ENCODE results near the gene CMSS1.

Gene CMSS1

DNA sequence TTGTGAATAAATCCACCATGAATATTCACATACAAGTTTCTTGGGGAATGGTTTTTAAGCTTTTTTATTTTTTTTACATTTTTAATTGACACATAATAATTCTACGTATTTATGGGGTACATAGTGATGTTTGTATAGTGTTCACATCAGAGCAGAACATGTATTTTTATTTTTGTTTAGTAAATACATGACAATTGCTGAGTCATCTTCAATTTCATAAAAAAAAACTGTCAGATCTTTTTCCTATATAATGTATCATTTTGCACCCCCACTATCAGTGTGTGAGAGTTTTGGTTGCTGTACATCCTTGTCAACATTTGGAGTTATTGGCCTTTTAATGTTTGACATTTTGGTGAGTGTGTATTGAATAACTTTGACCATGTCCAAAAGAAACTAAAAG is 336.5 kb downstream of the CMSS1 start:
- TF ChIP-seq, protein P1, sequence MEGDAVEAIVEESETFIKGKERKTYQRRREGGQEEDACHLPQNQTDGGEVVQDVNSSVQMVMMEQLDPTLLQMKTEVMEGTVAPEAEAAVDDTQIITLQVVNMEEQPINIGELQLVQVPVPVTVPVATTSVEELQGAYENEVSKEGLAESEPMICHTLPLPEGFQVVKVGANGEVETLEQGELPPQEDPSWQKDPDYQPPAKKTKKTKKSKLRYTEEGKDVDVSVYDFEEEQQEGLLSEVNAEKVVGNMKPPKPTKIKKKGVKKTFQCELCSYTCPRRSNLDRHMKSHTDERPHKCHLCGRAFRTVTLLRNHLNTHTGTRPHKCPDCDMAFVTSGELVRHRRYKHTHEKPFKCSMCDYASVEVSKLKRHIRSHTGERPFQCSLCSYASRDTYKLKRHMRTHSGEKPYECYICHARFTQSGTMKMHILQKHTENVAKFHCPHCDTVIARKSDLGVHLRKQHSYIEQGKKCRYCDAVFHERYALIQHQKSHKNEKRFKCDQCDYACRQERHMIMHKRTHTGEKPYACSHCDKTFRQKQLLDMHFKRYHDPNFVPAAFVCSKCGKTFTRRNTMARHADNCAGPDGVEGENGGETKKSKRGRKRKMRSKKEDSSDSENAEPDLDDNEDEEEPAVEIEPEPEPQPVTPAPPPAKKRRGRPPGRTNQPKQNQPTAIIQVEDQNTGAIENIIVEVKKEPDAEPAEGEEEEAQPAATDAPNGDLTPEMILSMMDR (IDR thresholded peaks at IDR 0.05; ENCODE audit: low read depth, low read length): no peak
- no peak overlapping the region for H3K4me3 ChIP-seq (ENCODE audit: low read depth, low read length)

DNA sequence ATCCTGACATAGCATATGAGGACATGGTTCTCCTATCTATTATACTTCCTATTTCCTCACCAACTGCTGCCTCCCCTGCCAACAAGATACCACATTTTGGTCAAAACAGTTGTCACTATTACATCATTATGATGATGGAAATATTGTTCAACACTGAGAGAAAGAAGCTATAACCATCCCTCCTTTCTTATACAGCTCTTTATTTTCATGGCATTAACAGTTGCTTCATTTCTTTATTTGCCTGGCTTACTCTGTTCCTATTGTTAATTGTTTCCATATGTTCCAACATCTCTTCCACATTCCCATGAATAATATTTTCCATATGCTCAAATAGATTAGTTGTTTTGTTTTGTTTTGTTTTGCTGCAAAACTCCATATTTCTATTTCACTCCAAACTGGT is 337.5 kb downstream of the CMSS1 start:
- H3K4me3 ChIP-seq (ENCODE audit: low read depth, low read length): no peak overlapping the region
- TF ChIP-seq, protein P1 (IDR thresholded peaks at IDR 0.05; ENCODE audit: low read depth, low read length): no peak

DNA sequence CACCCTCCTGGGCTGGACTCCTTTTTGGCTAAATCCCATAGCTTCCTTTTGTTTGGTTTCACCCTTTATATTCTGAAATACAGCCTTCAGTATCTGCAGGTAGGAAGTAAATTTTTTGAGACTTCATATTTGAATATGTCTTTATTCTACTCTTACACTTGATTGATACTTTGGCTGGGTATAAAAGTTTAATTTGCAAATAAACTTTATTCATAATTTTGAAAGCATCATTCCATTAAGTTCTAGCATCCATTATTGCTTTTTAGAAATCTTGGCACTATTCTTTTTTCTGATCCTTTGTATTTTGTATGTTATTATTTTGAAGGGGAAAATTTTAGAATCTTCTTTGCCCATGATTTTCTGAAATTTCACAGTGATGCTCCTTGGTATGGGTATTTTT is 337.9 kb downstream of the CMSS1 start:
- TF ChIP-seq, protein P1 (IDR thresholded peaks at IDR 0.05; ENCODE audit: low read depth, low read length): no peak
- no peak overlapping the region for H3K4me3 ChIP-seq (ENCODE audit: low read depth, low read length)

DNA sequence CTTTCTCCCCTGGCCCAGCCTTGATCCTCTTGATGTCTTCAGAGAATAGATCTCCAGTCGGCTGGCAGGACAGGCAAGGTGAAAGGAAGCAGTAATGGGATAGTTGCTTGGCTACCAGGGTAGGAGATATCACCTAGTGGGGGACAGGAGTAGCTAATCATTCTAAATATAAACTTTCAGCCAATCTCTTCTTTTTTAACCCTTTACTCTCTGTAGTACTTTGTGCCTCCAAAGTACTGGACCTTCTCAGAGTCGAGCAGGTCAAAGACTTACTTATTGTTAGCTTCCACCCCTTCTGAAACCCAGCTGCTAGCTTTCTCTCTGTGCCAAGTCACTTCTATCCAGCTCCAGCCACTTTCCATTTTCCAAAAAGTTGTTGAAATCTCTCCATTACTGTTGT is 340.0 kb downstream of the CMSS1 start:
- H3K4me3 ChIP-seq (ENCODE audit: low read depth, low read length): no peak overlapping the region
- TF ChIP-seq, protein P1 (IDR thresholded peaks at IDR 0.05; ENCODE audit: low read depth, low read length): no peak

DNA sequence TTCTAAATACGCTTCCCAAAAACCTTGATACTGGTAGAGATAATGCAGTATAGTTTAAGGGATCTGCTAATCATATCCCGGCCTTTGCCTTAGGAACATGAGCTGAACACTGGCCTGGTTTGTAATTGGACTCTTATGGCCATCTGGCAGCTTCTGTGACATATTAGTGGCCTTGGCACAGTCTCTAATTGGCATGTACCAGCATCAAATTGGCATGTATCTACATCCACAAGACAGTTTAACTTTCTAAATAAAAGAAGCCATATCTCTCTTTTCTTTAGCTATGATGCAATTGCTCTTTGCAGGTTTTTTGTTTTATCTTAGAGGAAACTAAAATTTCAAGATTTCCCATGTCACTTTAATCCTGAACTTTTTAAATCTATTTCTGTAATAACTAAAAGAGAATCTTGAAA is 341.3 kb downstream of the CMSS1 start:
- TF ChIP-seq, protein P1 (IDR thresholded peaks at IDR 0.05; ENCODE audit: low read depth, low read length): no peak
- H3K4me3 ChIP-seq (ENCODE audit: low read depth, low read length): no peak overlapping the region

DNA sequence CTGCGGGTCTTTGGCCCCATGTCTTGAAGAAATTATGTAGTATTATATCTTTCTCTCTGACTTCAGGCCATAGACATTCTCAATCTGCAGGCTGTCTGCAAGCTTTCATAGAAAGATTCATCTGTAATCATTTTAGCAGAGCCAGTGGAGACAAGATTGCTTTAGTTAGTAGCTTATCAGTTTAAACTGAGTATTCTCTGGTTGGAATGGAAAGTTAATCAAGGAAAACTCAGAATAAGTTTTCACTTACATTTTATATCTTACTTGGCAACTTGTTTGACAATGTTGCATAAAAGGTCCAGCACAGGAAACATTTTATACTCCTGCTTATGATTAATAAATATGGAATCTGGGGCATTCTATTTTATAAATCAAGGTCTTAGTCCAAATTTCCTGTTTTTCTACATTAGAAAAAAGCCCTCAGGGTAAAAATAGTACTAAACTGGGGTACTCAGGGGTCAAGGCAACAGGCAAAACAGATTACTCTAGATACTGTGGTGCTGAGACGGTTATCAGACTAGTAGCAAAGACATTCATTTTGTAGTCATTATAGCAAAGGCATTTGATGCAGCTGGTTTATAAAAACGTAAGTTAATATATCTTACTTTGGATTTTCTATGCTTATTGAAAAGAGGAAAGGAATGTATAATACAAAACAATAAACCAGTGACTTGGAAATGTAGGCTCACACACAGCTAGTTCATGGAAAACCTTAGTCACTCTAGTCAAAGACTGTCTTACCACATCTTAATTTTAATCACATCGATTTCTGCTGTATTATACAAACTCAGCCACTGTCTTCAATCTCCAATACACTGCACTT is 341.9 kb downstream of the CMSS1 start:
- no peak overlapping the region for H3K4me3 ChIP-seq (ENCODE audit: low read depth, low read length)

DNA sequence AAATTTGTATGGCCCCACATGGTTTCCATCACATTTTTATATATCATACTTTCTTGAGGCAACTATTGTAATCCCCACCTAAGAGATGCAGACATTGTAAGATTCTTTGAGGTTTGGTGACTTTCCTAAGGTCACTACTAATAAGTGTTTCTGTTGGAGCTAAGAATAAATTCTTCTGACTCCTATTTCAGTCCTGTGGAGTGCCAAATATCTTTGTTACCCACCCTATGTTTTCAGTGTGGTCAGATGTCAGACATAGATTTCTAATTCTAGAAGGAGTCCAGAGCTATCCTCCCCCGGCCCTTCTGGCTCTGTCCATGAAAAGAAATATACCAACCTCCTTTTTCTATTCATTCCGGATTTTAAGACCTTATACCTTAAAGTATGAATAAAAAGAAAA is 342.9 kb downstream of the CMSS1 start:
- no peak overlapping the region for H3K4me3 ChIP-seq (ENCODE audit: low read depth, low read length)
- TF ChIP-seq, protein P1 (IDR thresholded peaks at IDR 0.05; ENCODE audit: low read depth, low read length): no peak

More for the DNA sequence above, 341.9 kb downstream of the CMSS1 start:
- TF ChIP-seq, protein P1 (IDR thresholded peaks at IDR 0.05; ENCODE audit: low read depth, low read length): no peak

All from WI38 (cell line).